CD14-positive monocyte (primary cell): ENCODE data around the gene RIBC2. TPM values are rescaled to one million over a fixed set of nuclear protein-coding genes. Genes with fewer than 3 reads are reported as not detected.

Experiments used
- DNase-seq, 3 donors: peaks; one replicate each; pipeline ENCODE4 v3.0.0-alpha.2; 2011 to 2022
- H2AFZ ChIP-seq: 2 replicates; pipeline ENCODE4 v1.6.0; 2012; ENCODE audit warnings: mild to moderate bottlenecking, low read depth, low read length, inconsistent platforms; ENCODE audit not compliant: insufficient read depth, poor library complexity, severe bottlenecking
- H3K27ac ChIP-seq, 2 donors: 1 replicate in 1 of 2; 2 replicates in 1 of 2; pipeline ENCODE4 v1.5.1; 2012 to 2013; ENCODE audit warnings: low read length in 2 of 2, control low read depth in 1 of 2, inconsistent platforms in 1 of 2, low read depth in 1 of 2, mild to moderate bottlenecking in 1 of 2
- H3K27me3 ChIP-seq, 2 donors: one replicate each; pipeline versions ENCODE4 v1.6.0 to v1.6.1; 2011 to 2013; ENCODE audit warnings: low read length in 2 of 2; ENCODE audit not compliant: control insufficient read depth in 2 of 2, insufficient read depth in 2 of 2
- H3K36me3 ChIP-seq, 2 donors: replicated peaks in 1 of 2; 1 replicate in 1 of 2; 2 replicates in 1 of 2; pipeline versions ENCODE4 v1.5.1 to v1.6.1; 2012 to 2013; ENCODE audit warnings: low read length in 2 of 2, control low read depth in 1 of 2, inconsistent platforms in 1 of 2, mild to moderate bottlenecking in 1 of 2; ENCODE audit not compliant: insufficient read depth in 2 of 2, control insufficient read depth in 1 of 2
- H3K4me1 ChIP-seq, 2 donors: 1 replicate in 1 of 2; 2 replicates in 1 of 2; pipeline versions ENCODE4 v1.5.1 to v1.6.1; 2012 to 2013; ENCODE audit warnings: low read length in 2 of 2, control low read depth in 1 of 2, inconsistent platforms in 1 of 2, mild to moderate bottlenecking in 1 of 2, moderate library complexity in 1 of 2; ENCODE audit not compliant: insufficient read depth in 2 of 2, control insufficient read depth in 1 of 2
- H3K4me2 ChIP-seq: replicated peaks from 2 replicates; pipeline ENCODE3; 2012; ENCODE audit warnings: low read length, moderate library complexity, mild to moderate bottlenecking; ENCODE audit not compliant: poor library complexity, severe bottlenecking; ENCODE audit errors: extremely low read depth
- H3K4me3 ChIP-seq, 3 experiments: fragments of 200-600 bp in 1 of 3; sonication (generic) in 1 of 3; replicated peaks in 1 of 3; 1 replicate in 2 of 3; 2 replicates in 1 of 3; pipeline ENCODE4 v1.5.1; 2011 to 2013; ENCODE audit warnings: low read length in 3 of 3, mild to moderate bottlenecking in 3 of 3, control low read depth in 2 of 3, low read depth in 2 of 3, inconsistent platforms in 1 of 3, moderate library complexity in 1 of 3
- H3K79me2 ChIP-seq: 2 replicates; pipeline ENCODE4 v1.6.0; 2012; ENCODE audit warnings: mild to moderate bottlenecking, control low read depth, inconsistent platforms, low read length, moderate library complexity; ENCODE audit not compliant: insufficient read depth
- H3K9ac ChIP-seq: 2 replicates; pipeline ENCODE4 v1.6.0; 2017; ENCODE audit warnings: low read length, mild to moderate bottlenecking; ENCODE audit not compliant: insufficient read depth, poor library complexity, severe bottlenecking
- H3K9me3 ChIP-seq, 2 donors: replicated peaks in 1 of 2; 1 replicate in 1 of 2; 2 replicates in 1 of 2; pipeline versions ENCODE4 v1.5.1 to v1.6.1; 2012 to 2013; ENCODE audit warnings: low read length in 2 of 2, control low read depth in 1 of 2; ENCODE audit not compliant: control insufficient read depth in 1 of 2, insufficient read depth in 1 of 2
- H4K20me1 ChIP-seq: 2 replicates; pipeline ENCODE4 v1.6.0; 2012; ENCODE audit warnings: mild to moderate bottlenecking, low read length, control low read depth, moderate library complexity; ENCODE audit not compliant: insufficient read depth
- H3K27ac Mint-ChIP-seq, 7 donors: one replicate each; pipeline ENCODE4 v1.8.0; 2020; ENCODE audit warnings: mild to moderate bottlenecking in 7 of 7, mixed read lengths in 7 of 7, moderate library complexity in 6 of 7, inconsistent platforms in 2 of 7
- H3K27me3 Mint-ChIP-seq, 3 donors: one replicate each; pipeline ENCODE4 v1.8.0; 2021 to 2022; ENCODE audit warnings: low read depth in 3 of 3, mild to moderate bottlenecking in 3 of 3, mixed read lengths in 3 of 3, moderate library complexity in 3 of 3, inconsistent platforms in 1 of 3
- H3K36me3 Mint-ChIP-seq, 2 donors: one replicate each; pipeline ENCODE4 v1.8.0; 2020; ENCODE audit warnings: mixed read lengths in 2 of 2, inconsistent platforms in 1 of 2, mild to moderate bottlenecking in 1 of 2
- H3K4me1 Mint-ChIP-seq: one replicate; pipeline ENCODE4 v1.8.0; 2020; ENCODE audit warnings: mild to moderate bottlenecking, mixed read lengths
- H3K4me3 Mint-ChIP-seq, 2 donors: one replicate each; pipeline ENCODE4 v1.8.0; 2020; ENCODE audit warnings: mild to moderate bottlenecking in 2 of 2, mixed read lengths in 2 of 2, moderate library complexity in 1 of 2
- H3K9me3 Mint-ChIP-seq, 7 donors: one replicate each; pipeline ENCODE4 v1.8.0; 2020 to 2022; ENCODE audit warnings: mixed read lengths in 7 of 7, mild to moderate bottlenecking in 6 of 7, moderate library complexity in 6 of 7, inconsistent platforms in 2 of 7
- CTCF ChIP-seq: fragments of 200-600 bp; IDR thresholded peaks from one replicate; pipeline ENCODE4 v1.8.0; 2022; ENCODE audit warnings: antibody characterized with exemption, mild to moderate bottlenecking
- WGBS: methylation state at CpG from one replicate; pipeline ENCODE4 v1.1.5; 2013; ENCODE audit warnings: missing lambda C conversion rate; ENCODE audit not compliant: insufficient coverage; 5-methylcytosine and 5-hydroxymethylcytosine counted together
- intact Hi-C, 2 donors: fragments of 100-400 bp; cut with micrococcal nuclease; formaldehyde crosslinking; loops; one replicate each; pipeline versions ENCODE4 v1.15.0 to v1.15.1; 2023
- polyA plus RNA-seq, 3 donors: library from polyadenylated mRNA; depleted of rRNA in 1 of 3; unstranded in 2 of 3; stranded (reverse) in 1 of 3; fragments of 300-500 nt in 2 of 3; fragments of >200 nt in 1 of 3; fragmentation: Illumina TruSeq in 2 of 3; gene quantifications; 1 replicate in 2 of 3; 2 replicates in 1 of 3; pipeline ENCODE4 v1.2.3, GENCODE V29; 2012 to 2021

RIBC2 gene
- polyA plus RNA-seq, 3 donors = not detected

- Mint-ChIP-seq H3K27me3 (peaks cover 3 to 7% (median 7%) of the 10 kb centered on the region in 3 donors), H3K9me3 (no peaks in the 10 kb centered on the region), H3K27ac (no peak overlapping the region), H3K36me3 (no peaks in the 10 kb centered on the region), H3K4me1 (no peaks in the 10 kb centered on the region), H3K4me3 (no peak overlapping the region)
- Histone ChIP-seq H3K4me2 (no peak overlapping the region), H3K4me3 (no peak overlapping the region), H4K20me1 (no peaks in the 10 kb centered on the region), H3K4me1 (no peaks in the 10 kb centered on the region), H3K36me3 (no peaks in the 10 kb centered on the region), H3K9me3 (no peaks in the 10 kb centered on the region), H3K9ac (no peak overlapping the region), H2AFZ (no peak overlapping the region), H3K27me3 (no peaks in the 10 kb centered on the region), H3K27ac (no peak overlapping the region), H3K79me2 (no peaks in the 10 kb centered on the region)
- no peak for DNase-seq
- TF ChIP-seq CTCF = no peak
- WGBS = 96% methylated on average over 9 of the region's 16 CpGs
- intact Hi-C loops = no loop called here
Measured at GRCh38 chr22:45450101-45450785, 36.8 kb downstream of the RIBC2 start.

- Histone ChIP-seq H3K4me3 (no peak overlapping the region), H3K27ac (no peak overlapping the region), H3K79me2 (no peaks in the 10 kb centered on the region), H3K4me2 (no peak overlapping the region), H3K9me3 (no peaks in the 10 kb centered on the region), H4K20me1 (no peaks in the 10 kb centered on the region), H2AFZ (no peak overlapping the region), H3K36me3 (no peaks in the 10 kb centered on the region), H3K27me3 (no peaks in the 10 kb centered on the region), H3K9ac (no peak overlapping the region), H3K4me1 (no peaks in the 10 kb centered on the region)
- intact Hi-C loops = no loop called here
- H3K4me3 Mint-ChIP-seq = no peak overlapping the region
- H3K27me3 Mint-ChIP-seq = peaks cover 3 to 7% (median 7%) of the 10 kb centered on the region in 3 donors
- H3K4me1 Mint-ChIP-seq = no peaks in the 10 kb centered on the region
- no peak for DNase-seq
- H3K9me3 Mint-ChIP-seq = no peaks in the 10 kb centered on the region
- no peak for TF ChIP-seq CTCF
- H3K27ac Mint-ChIP-seq = no peak overlapping the region
- WGBS = 88% methylated on average over 9 of the region's 12 CpGs
- no peaks in the 10 kb centered on the region for H3K36me3 Mint-ChIP-seq
Measured at GRCh38 chr22:45450921-45451651, 37.6 kb downstream of the RIBC2 start.
